Mucosa of rectum (tissue), 2 donors: Measurements from ENCODE around the gene DNAJB6.

Experiments used
- H3K27ac ChIP-seq, 2 donors: one replicate each; pipeline ENCODE4 v1.7.0; 2013; ENCODE audit warnings: inconsistent platforms in 2 of 2, low read depth in 2 of 2, low read length in 2 of 2
- H3K27me3 ChIP-seq, 2 donors: one replicate each; pipeline ENCODE4 v1.7.0; 2013; ENCODE audit warnings: low read length in 2 of 2; ENCODE audit not compliant: control insufficient read depth in 2 of 2, insufficient read depth in 2 of 2
- H3K36me3 ChIP-seq, 2 donors: one replicate each; pipeline ENCODE4 v1.7.0; 2013; ENCODE audit warnings: low read length in 2 of 2; ENCODE audit not compliant: control insufficient read depth in 2 of 2, insufficient read depth in 2 of 2
- H3K4me1 ChIP-seq, 2 donors: one replicate each; pipeline ENCODE4 v1.7.0; 2013; ENCODE audit warnings: low read length in 2 of 2, mild to moderate bottlenecking in 1 of 2; ENCODE audit not compliant: control insufficient read depth in 2 of 2, insufficient read depth in 2 of 2
- H3K4me3 ChIP-seq, 2 donors: one replicate each; pipeline ENCODE4 v1.7.0; 2013; ENCODE audit warnings: low read length in 2 of 2
- H3K9ac ChIP-seq, 2 donors: one replicate each; pipeline ENCODE4 v1.7.0; 2013; ENCODE audit warnings: low read length in 2 of 2, low read depth in 1 of 2, mild to moderate bottlenecking in 1 of 2
- H3K9me3 ChIP-seq, 2 donors: one replicate each; pipeline ENCODE4 v1.7.0; 2013; ENCODE audit warnings: low read length in 2 of 2; ENCODE audit not compliant: control insufficient read depth in 2 of 2
- donor health status: healthy.
- donor health status: Normal muscosa, but diverticular disease.

The DNAJB6 gene

GRCh38 chr7:157464971-157465886 is 128.4 kb downstream of the DNAJB6 start:
- Histone ChIP-seq H3K9me3 (no peaks in the 10 kb centered on the region), H3K4me3 (no peak overlapping the region), H3K27ac (no peak overlapping the region), H3K27me3 (peaks cover 0 to 3% of the 10 kb centered on the region in 2 donors), H3K4me1 (no peaks in the 10 kb centered on the region), H3K36me3 (no peaks in the 10 kb centered on the region), H3K9ac (no peak overlapping the region)

- H3K4me3 ChIP-seq = no peak overlapping the region
- no peaks in the 10 kb centered on the region for H3K36me3 ChIP-seq
- no peaks in the 10 kb centered on the region for H3K9me3 ChIP-seq
- H3K4me1 ChIP-seq = no peaks in the 10 kb centered on the region
- no peak overlapping the region for H3K27ac ChIP-seq
- peaks cover 0 to 3% of the 10 kb centered on the region in 2 donors for H3K27me3 ChIP-seq
- no peak overlapping the region for H3K9ac ChIP-seq
Observed at GRCh38 chr7:157465891-157466866, 129.4 kb downstream of the DNAJB6 start.

GRCh38 chr7:157466867-157467261 is 130.1 kb downstream of the DNAJB6 start:
- Histone ChIP-seq H3K9me3 (no peaks in the 10 kb centered on the region), H3K27me3 (peaks cover 0 to 3% of the 10 kb centered on the region in 2 donors), H3K4me1 (no peaks in the 10 kb centered on the region), H3K9ac (no peak overlapping the region), H3K4me3 (no peak overlapping the region), H3K36me3 (no peaks in the 10 kb centered on the region), H3K27ac (no peak overlapping the region)
